GM12874 (cell line): ENCODE measurements around the gene PDE3B.

Source experiments
- CTCF ChIP-seq: IDR thresholded peaks from 2 replicates; pipeline ENCODE4 v1.5.1; 2011; ENCODE audit warnings: low read depth, mild to moderate bottlenecking, control low read depth, low read length, moderate library complexity; ENCODE audit not compliant: insufficient read depth

PDE3B gene

GRCh38 chr11:14644226-14645014, 816 bp downstream of the PDE3B start:
- peak; percentile 14; the same call in 1 of the 2 replicates for TF ChIP-seq CTCF

GRCh38 chr11:14645015-14645912, 1.7 kb downstream of the PDE3B start:
- TF ChIP-seq CTCF = no peak

GRCh38 chr11:14645985-14646900, 2.6 kb downstream of the PDE3B start:
- TF ChIP-seq CTCF = no peak

GRCh38 chr11:14650064-14650463, 6.5 kb downstream of the PDE3B start:
- TF ChIP-seq CTCF = no peak

GRCh38 chr11:14653090-14653489, 9.5 kb downstream of the PDE3B start:
- no peak for TF ChIP-seq CTCF

- no peak for TF ChIP-seq CTCF
Measured at GRCh38 chr11:14655435-14655834, 11.8 kb downstream of the PDE3B start.
